GM12892 (cell line): ENCODE results near the gene MVK.

ENCODE experiments used
- POLR2A ChIP-seq: IDR thresholded peaks from 2 replicates; pipeline ENCODE4 v1.6.1; 2011; ENCODE audit warnings: low read depth, low read length, control low read depth
- POLR2AphosphoS5 ChIP-seq: IDR thresholded peaks from 2 replicates; pipeline ENCODE4 v1.6.1; 2011; ENCODE audit warnings: low read depth, low read length, control low read depth
- TAF1 ChIP-seq: IDR thresholded peaks from 2 replicates; pipeline ENCODE4 v1.6.1; 2011; ENCODE audit warnings: low read depth, mild to moderate bottlenecking, control low read depth, low read length, borderline replicate concordance

DNA sequence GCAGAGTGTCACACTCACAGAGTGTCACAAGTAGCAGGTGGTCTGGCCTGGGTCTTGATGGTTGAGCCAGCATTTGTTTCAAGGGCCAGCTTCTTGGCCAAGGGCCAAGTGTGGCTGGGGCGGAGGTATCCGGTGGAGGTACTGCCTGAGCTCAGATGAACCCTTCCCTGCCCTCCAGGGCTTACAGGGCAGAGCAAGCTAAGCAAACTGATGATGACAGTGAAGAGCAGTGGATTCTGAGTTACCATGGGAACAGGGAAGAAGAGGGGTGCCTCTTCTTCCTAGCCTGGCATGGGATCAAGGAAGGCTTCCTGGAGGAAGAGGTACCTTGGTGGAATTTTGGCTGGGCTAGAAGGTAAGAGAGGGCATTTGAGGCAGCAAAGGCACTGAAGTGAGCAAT is 35.7 kb downstream of the MVK start:
- TF ChIP-seq POLR2A (no peak), TAF1 (no peak), POLR2AphosphoS5 (no peak)
